ENCODE measurements around the gene ITGB6. TPM values are rescaled to one million over a fixed set of nuclear protein-coding genes. Genes with fewer than 3 reads are reported as not detected.

Gene ITGB6
- total RNA-seq, 1 donor from 2014 or later: not detected

DNA sequence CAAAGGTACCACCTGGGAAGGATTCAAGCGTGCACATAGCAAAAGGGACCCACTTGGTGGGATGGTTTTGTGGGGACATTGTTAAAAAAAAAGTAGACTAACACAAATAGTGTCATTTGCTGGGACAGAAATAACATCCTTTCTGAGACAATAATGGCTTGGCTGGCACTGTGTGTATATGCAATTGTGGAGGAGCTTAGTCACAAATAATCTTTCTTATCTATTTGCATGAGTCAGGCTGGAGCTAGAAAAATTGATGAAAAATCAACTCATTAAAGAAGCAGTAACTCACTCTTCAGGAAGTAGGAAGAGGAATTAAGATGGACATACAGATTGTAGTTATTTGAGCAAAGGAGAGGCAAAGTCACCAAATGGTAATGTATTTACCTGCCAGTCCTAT lies 29.5 kb upstream of the ITGB6 start:
- Histone ChIP-seq H3K9me3 (no peaks in the 10 kb centered on the region), H3K4me3 (no peak overlapping the region), H3K4me1 (peaks cover 3 to 8% of the 10 kb centered on the region in 2 donors), H3K27me3 (no peaks in the 10 kb centered on the region), H3K27ac (peak overlapping the region in 1 of 2 donors; percentile 48), H3K36me3 (no peaks in the 10 kb centered on the region)
- TF ChIP-seq, protein P1, sequence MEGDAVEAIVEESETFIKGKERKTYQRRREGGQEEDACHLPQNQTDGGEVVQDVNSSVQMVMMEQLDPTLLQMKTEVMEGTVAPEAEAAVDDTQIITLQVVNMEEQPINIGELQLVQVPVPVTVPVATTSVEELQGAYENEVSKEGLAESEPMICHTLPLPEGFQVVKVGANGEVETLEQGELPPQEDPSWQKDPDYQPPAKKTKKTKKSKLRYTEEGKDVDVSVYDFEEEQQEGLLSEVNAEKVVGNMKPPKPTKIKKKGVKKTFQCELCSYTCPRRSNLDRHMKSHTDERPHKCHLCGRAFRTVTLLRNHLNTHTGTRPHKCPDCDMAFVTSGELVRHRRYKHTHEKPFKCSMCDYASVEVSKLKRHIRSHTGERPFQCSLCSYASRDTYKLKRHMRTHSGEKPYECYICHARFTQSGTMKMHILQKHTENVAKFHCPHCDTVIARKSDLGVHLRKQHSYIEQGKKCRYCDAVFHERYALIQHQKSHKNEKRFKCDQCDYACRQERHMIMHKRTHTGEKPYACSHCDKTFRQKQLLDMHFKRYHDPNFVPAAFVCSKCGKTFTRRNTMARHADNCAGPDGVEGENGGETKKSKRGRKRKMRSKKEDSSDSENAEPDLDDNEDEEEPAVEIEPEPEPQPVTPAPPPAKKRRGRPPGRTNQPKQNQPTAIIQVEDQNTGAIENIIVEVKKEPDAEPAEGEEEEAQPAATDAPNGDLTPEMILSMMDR (IDR thresholded peaks at IDR 0.05): no peak
- intact Hi-C loops (cut with DNase I): loop anchor here (5.0 kb wide), 1 partner anchor 38 kb away; no protein-coding TSS in a partner anchor
- DNase-seq (ENCODE audit: low spot score in 2 of 2): no peak

DNA sequence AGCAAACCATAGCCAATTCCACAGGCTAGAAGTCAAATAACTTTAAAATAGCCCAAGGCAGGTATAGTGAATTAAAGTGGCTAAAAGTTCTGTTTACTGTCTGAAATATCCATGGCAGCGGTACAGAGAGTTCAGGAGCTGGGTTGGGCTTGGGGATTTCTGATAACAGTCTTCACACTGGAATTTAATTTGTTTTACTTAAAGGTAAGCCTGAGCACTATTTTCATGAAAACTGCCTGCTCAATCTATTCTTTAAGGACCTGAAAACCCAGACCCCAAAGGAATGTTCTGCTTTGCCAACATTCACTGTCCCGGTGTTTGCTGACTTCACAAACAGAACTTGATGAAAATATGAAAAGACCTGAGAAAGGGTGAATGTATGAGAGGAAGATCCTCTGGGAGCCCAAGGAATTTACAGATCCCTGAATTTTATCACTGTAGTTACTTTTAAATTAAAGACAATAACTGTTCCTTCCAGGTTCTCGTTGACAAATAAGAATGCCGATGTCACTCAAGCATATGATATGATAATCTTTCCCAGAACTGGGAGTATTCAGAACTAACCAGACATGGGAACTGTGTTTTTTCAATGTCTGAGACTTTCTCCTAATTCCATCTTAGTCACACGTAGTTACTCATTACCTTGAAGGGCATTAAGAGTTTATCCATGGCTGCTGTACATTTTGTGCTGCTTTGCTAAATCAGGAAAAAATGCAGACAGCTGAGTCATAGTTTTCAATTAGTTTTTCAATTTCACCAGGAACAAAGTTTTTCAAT lies 28.3 kb upstream of the ITGB6 start:
- peak overlapping the region; percentile 32 to 53 for H3K27ac ChIP-seq
- intact Hi-C loops (cut with DNase I): loop anchor here (5.0 kb wide), 1 partner anchor 39 kb away; no protein-coding TSS in a partner anchor
- DNase-seq (ENCODE audit: low spot score in 2 of 2): no peak

DNA sequence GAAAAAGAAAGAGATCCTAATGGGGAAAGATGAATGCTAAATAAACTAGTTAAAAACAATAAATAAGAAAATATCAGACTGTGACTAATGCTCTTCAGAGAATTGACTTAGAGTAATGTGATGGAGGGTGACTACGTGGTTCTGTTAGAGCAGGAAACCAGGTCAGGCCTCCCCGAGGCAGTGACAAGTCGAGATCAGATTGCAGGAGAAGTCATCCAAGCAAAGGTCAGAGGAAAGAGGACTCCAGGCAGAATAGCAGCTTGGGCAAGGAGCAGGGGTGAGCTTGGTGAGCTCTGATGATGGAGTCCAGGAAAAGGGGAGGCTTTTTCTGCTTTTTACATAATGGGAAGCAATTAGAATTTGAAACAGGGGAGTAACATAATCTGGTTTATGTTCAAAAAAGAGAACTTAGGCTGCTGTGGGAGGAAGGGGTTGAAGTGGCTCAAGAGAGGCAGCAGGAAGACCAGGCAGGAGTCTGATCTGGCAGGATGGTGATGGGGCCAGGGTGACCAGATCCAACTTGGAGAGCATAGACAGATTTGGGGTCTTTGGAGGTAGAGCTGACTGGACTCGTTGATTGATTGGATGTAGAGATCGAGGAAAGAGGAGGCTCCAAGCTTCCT lies 27.3 kb upstream of the ITGB6 start:
- peak overlapping the region in 1 of 2 donors; percentile 53 for H3K27ac ChIP-seq
- no peak overlapping the region for H3K4me3 ChIP-seq
- TF ChIP-seq, protein P1 (IDR thresholded peaks at IDR 0.05): no peak
- intact Hi-C loops (cut with DNase I): loop anchor here (5.0 kb wide), 1 partner anchor 40 kb away; no protein-coding TSS in a partner anchor
- H3K36me3 ChIP-seq: no peaks in the 10 kb centered on the region
- H3K4me1 ChIP-seq: peaks cover 3 to 8% of the 10 kb centered on the region in 2 donors
- no peaks in the 10 kb centered on the region for H3K27me3 ChIP-seq
- DNase-seq (ENCODE audit: low spot score in 2 of 2): no peak
- no peaks in the 10 kb centered on the region for H3K9me3 ChIP-seq

More for the DNA sequence above, 28.3 kb upstream of the ITGB6 start:
- Histone ChIP-seq H3K4me1 (peaks cover 3 to 8% of the 10 kb centered on the region in 2 donors), H3K36me3 (no peaks in the 10 kb centered on the region), H3K9me3 (no peaks in the 10 kb centered on the region), H3K27me3 (no peaks in the 10 kb centered on the region), H3K4me3 (no peak overlapping the region)
- TF ChIP-seq, protein P1 (IDR thresholded peaks at IDR 0.05): no peak

DNA sequence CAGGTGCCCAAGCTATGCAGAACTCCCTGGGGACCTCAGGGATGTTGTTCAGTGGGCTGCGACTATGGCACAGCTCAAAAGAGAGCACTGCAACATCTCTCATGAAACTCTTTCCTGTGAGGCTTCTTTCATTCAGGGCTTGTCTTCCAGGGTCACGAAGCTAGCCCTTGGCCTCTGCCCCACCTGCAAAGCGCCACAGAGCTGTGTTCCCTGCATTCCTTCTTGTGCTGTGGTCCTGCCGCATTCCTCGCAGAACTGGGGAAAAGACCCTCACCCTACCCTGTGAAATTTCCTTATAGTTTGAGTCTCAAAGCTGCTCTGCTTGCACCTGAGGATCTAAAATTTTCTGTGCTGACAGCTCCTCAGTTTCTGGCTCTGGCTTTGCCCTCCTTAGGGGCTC lies 26.3 kb upstream of the ITGB6 start:
- TF ChIP-seq, protein P1 (IDR thresholded peaks at IDR 0.05): no peak
- DNase-seq (ENCODE audit: low spot score in 2 of 2): no peak
- no peaks in the 10 kb centered on the region for H3K27me3 ChIP-seq
- no peaks in the 10 kb centered on the region for H3K9me3 ChIP-seq
- no peak overlapping the region for H3K27ac ChIP-seq
- no peak overlapping the region for H3K4me3 ChIP-seq
- intact Hi-C loops (cut with DNase I): loop anchor here (5.0 kb wide), 1 partner anchor 41 kb away; no protein-coding TSS in a partner anchor
- H3K4me1 ChIP-seq: peaks cover 3 to 8% of the 10 kb centered on the region in 2 donors
- no peaks in the 10 kb centered on the region for H3K36me3 ChIP-seq

DNA sequence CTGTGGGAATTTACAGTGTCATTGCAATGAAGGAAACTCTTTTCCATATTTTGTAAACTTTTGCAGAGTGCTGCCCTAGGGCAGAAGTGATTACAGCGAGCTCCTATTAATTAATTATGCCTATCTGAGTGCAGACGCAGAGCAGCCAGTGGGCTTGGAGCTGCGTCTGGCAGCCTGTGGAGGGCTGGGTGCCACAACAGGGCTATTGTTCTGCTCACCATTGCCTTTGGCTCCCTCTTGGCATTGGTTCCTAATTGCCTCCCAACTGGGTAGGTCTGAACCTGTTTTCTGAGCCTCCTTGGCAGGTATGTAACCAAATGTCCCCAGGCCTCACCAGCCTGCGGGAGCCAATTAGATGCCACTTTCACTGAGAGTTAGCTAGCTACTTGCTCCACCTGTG lies 25.6 kb upstream of the ITGB6 start:
- TF ChIP-seq, protein P1 (IDR thresholded peaks at IDR 0.05): no peak
- Histone ChIP-seq H3K27ac (no peak overlapping the region), H3K4me1 (peaks cover 3 to 8% of the 10 kb centered on the region in 2 donors), H3K27me3 (no peaks in the 10 kb centered on the region), H3K4me3 (no peak overlapping the region), H3K9me3 (no peaks in the 10 kb centered on the region), H3K36me3 (no peaks in the 10 kb centered on the region)
- intact Hi-C loops (cut with DNase I): loop anchor here (5.0 kb wide), 1 partner anchor 42 kb away; no protein-coding TSS in a partner anchor
- no peak for DNase-seq (ENCODE audit: low spot score in 2 of 2)
